Ishikawa (cell line): ENCODE measurements around the gene HGS.

Experiments
- CEBPB ChIP-seq: IDR thresholded peaks from 2 replicates; pipeline ENCODE4 v1.6.1; 2012
- CREB1 ChIP-seq: IDR thresholded peaks from 2 replicates; pipeline ENCODE4 v1.6.1; 2012; ENCODE audit warnings: low read depth
- EGR1 ChIP-seq: IDR thresholded peaks from 2 replicates; pipeline ENCODE4 v1.6.1; 2012
- EP300 ChIP-seq: IDR thresholded peaks from 2 replicates; pipeline ENCODE4 v1.6.1; 2012; ENCODE audit warnings: borderline replicate concordance
- FOXM1 ChIP-seq: IDR thresholded peaks from 2 replicates; pipeline ENCODE4 v1.6.1; 2012; ENCODE audit warnings: low read depth, borderline replicate concordance
- NFIC ChIP-seq: IDR thresholded peaks from 2 replicates; pipeline ENCODE4 v1.6.1; 2012
- RAD21 ChIP-seq: IDR thresholded peaks from 2 replicates; pipeline ENCODE4 v1.6.1; 2012; ENCODE audit warnings: low read depth
- TAF1 ChIP-seq: IDR thresholded peaks from 2 replicates; pipeline ENCODE4 v1.6.1; 2012; ENCODE audit warnings: low read depth, mild to moderate bottlenecking
- TCF12 ChIP-seq: IDR thresholded peaks from 2 replicates; pipeline ENCODE4 v1.6.1; 2012; ENCODE audit warnings: low read depth
- TEAD4 ChIP-seq: IDR thresholded peaks from 2 replicates; pipeline ENCODE4 v1.6.1; 2012
- YY1 ChIP-seq: IDR thresholded peaks from 2 replicates; pipeline ENCODE4 v1.6.1; 2012; ENCODE audit warnings: low read depth
- ZBTB7A ChIP-seq: IDR thresholded peaks from 2 replicates; pipeline ENCODE4 v1.6.1; 2012; ENCODE audit warnings: low read depth
- TF ChIP-seq, protein P1 (sequence below): IDR thresholded peaks from 2 replicates; pipeline ENCODE4 v1.6.1; 2012
- TF ChIP-seq, protein P2 (sequence below): IDR thresholded peaks from 2 replicates; pipeline ENCODE4 v1.6.1; 2012; ENCODE audit warnings: low read depth, mild to moderate bottlenecking
- TF ChIP-seq, protein P3 (sequence below): IDR thresholded peaks from 2 replicates; pipeline ENCODE4 v1.6.1; 2012

The HGS gene

DNA sequence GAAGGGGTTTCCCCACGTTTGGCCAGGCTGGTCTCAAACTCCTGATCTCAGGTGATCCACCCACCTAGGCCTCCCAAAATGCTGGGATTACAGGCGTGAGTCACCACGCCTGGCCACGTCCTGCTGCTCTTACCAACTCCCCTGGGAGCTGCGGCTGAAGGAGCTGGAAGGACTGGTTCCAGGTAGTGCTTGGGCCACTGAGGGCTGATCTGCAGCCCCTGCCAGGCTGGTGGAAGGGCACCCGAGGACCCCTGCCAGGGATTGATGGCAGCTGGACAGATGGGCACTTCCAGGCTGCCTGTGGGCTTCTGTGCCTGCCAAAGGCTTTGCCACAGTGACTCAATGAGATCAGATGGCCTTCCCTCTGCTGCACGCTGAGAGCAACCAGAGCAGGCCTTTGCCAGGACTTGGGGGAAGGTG is 19.8 kb upstream of the HGS start:
- no peak for TF ChIP-seq YY1
- TF ChIP-seq FOXM1: no peak
- TF ChIP-seq TCF12: no peak

DNA sequence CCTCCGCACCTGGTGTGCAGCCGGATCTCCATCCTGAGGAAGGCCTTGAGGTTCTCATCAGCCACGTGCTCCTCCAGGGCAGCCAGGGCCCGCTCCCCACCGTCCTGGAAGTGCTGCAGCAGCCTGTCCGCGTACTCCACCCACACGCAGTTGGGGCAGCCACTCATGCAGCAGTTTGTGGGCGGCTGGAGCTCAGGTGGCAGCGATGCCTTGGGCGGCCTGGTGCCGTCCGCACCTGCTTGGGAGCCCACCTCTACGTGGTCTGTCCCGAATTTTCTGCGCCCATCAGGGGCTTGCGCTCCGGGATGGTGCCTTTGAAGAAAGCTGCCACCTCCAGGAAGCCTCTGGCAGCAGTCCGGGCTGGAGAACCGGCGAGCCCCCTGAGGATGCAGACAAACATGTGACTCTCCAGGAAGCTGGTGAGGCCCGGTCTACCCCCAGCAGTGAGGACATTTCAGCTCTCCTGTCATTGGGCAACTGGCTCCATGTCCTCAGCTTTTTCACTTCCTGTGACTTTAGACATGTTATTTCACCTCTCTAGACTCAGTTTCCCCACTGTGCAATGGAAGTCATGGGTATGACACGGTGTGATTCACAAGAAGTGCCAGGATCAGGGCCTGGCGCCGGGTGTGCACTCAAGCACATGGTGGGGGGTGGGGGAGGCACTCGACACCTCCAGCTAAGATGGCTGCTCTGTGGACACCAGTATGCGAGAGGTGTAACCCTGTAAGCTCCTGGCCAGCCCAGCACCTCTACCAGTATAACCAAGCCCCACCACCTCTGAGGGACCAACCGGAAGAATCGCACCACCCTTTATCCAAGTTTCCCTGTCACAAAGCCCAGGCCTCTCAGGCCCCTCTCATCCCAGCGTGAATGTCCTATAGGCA is 18.4 kb upstream of the HGS start:
- no peak for TF ChIP-seq CEBPB
- TF ChIP-seq YY1: peak; percentile 85
- TF ChIP-seq, protein P1, sequence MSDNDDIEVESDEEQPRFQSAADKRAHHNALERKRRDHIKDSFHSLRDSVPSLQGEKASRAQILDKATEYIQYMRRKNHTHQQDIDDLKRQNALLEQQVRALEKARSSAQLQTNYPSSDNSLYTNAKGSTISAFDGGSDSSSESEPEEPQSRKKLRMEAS: peak; percentile 96
- no peak for TF ChIP-seq ZBTB7A
- TF ChIP-seq TAF1: peak; percentile 18; the same call in 1 of the 2 replicates

DNA sequence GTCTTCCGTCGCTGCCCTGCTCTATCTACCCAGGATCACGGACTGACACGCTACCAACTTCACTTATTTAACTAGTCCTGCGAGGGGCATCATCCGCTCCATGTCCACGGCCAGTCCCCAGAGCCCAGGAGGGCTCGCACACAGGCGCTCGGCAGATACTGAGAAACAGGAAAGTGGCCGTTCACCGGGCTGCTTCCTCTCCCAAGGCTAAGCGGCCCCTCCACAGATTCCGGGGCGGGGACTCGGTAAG is 17.8 kb upstream of the HGS start:
- TF ChIP-seq FOXM1 (no peak), CEBPB (no peak), TAF1 (no peak), EGR1 (no peak), NFIC (no peak), ZBTB7A (no peak), YY1 (no peak), TEAD4 (no peak), RAD21 (no peak), TCF12 (no peak), CREB1 (no peak), EP300 (no peak)
- TF ChIP-seq, protein P2, sequence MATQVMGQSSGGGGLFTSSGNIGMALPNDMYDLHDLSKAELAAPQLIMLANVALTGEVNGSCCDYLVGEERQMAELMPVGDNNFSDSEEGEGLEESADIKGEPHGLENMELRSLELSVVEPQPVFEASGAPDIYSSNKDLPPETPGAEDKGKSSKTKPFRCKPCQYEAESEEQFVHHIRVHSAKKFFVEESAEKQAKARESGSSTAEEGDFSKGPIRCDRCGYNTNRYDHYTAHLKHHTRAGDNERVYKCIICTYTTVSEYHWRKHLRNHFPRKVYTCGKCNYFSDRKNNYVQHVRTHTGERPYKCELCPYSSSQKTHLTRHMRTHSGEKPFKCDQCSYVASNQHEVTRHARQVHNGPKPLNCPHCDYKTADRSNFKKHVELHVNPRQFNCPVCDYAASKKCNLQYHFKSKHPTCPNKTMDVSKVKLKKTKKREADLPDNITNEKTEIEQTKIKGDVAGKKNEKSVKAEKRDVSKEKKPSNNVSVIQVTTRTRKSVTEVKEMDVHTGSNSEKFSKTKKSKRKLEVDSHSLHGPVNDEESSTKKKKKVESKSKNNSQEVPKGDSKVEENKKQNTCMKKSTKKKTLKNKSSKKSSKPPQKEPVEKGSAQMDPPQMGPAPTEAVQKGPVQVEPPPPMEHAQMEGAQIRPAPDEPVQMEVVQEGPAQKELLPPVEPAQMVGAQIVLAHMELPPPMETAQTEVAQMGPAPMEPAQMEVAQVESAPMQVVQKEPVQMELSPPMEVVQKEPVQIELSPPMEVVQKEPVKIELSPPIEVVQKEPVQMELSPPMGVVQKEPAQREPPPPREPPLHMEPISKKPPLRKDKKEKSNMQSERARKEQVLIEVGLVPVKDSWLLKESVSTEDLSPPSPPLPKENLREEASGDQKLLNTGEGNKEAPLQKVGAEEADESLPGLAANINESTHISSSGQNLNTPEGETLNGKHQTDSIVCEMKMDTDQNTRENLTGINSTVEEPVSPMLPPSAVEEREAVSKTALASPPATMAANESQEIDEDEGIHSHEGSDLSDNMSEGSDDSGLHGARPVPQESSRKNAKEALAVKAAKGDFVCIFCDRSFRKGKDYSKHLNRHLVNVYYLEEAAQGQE: no peak
- TF ChIP-seq, protein P3, sequence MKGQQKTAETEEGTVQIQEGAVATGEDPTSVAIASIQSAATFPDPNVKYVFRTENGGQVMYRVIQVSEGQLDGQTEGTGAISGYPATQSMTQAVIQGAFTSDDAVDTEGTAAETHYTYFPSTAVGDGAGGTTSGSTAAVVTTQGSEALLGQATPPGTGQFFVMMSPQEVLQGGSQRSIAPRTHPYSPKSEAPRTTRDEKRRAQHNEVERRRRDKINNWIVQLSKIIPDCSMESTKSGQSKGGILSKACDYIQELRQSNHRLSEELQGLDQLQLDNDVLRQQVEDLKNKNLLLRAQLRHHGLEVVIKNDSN: no peak
- TF ChIP-seq, protein P1: no peak

GRCh38 chr17:81666342-81667191 is 17.2 kb upstream of the HGS start, which contains the start of the genes CCDC137 and OXLD1:
Gene CCDC137 (plus strand): TSS chr17:81666737. CDS start chr17:81666767, 30 bp downstream.
Gene OXLD1 (minus strand): TSS chr17:81666605. CDS start chr17:81666577, 28 bp downstream.
- TF ChIP-seq, protein P2: no peak
- TF ChIP-seq, protein P3: no peak
- TF ChIP-seq, protein P1: peak; percentile 92
- TF ChIP-seq TCF12: peak; percentile 65
- no peak for TF ChIP-seq FOXM1
- no peak for TF ChIP-seq RAD21
- TF ChIP-seq TAF1: peak; percentile 98
- TF ChIP-seq NFIC: no peak; the same call in 1 of the 2 replicates
- TF ChIP-seq TEAD4: peak; percentile 47
- TF ChIP-seq CEBPB: no peak; the same call in 1 of the 2 replicates
- TF ChIP-seq EGR1: peak; percentile 65; the same call in 1 of the 2 replicates
- TF ChIP-seq ZBTB7A: peak; percentile 41
- TF ChIP-seq CREB1: no peak
- peak; percentile 90 for TF ChIP-seq YY1
- no peak; the same call in 1 of the 2 replicates for TF ChIP-seq EP300

- TF ChIP-seq EGR1: no peak
- TF ChIP-seq EP300: no peak
- TF ChIP-seq, protein P2: no peak
- no peak for TF ChIP-seq TAF1
- no peak for TF ChIP-seq TCF12
- no peak for TF ChIP-seq CREB1
- TF ChIP-seq, protein P3: no peak
- TF ChIP-seq, protein P1: no peak
- TF ChIP-seq YY1: no peak
- TF ChIP-seq ZBTB7A: no peak
- no peak for TF ChIP-seq CEBPB
- no peak for TF ChIP-seq NFIC
- no peak for TF ChIP-seq RAD21
- no peak for TF ChIP-seq TEAD4
- TF ChIP-seq FOXM1: no peak
Observed at GRCh38 chr17:81667754-81668153, 16.1 kb upstream of the HGS start.
